WTC11 (cell line): ENCODE results near the gene GPHA2.

Experiments
- CREM ChIP-seq: sonication (generic); formaldehyde crosslinking; IDR thresholded peaks from 2 replicates; pipeline ENCODE4 v1.8.1; 2022; ENCODE audit warnings: mild to moderate bottlenecking, missing genetic modification reagents, moderate library complexity
- CTCF ChIP-seq: fragments of 200-600 bp; IDR thresholded peaks from 2 replicates; pipeline ENCODE4 v1.8.0; 2022; ENCODE audit warnings: antibody characterized with exemption
- FOXP4 ChIP-seq: sonication (generic); formaldehyde crosslinking; IDR thresholded peaks from 2 replicates; pipeline ENCODE4 v1.8.0; 2022; ENCODE audit warnings: mild to moderate bottlenecking, missing genetic modification reagents
- JUN ChIP-seq: sonication (generic); formaldehyde crosslinking; IDR thresholded peaks from 2 replicates; pipeline ENCODE4 v1.8.0; 2023; ENCODE audit warnings: mild to moderate bottlenecking, missing genetic modification reagents

GRCh38 chr11:64900263-64900678, 35.4 kb downstream of the GPHA2 start:
- TF ChIP-seq CTCF (no peak), JUN (CRISPR knock-in tag) (no peak), CREM (CRISPR knock-in tag) (no peak), FOXP4 (CRISPR knock-in tag) (no peak)
